Measurements from ENCODE around the gene LAMC1.

LAMC1 gene

GRCh38 chr1:183044893-183045649 is 21.9 kb downstream of the LAMC1 start (continued):
- TF ChIP-seq, protein P1, sequence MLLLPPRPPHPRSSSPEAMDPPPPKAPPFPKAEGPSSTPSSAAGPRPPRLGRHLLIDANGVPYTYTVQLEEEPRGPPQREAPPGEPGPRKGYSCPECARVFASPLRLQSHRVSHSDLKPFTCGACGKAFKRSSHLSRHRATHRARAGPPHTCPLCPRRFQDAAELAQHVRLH (tag by site-specific recombination; IDR thresholded peaks at IDR 0.05) = peak; percentile 58; the same call in 1 of the 2 replicates
- TF ChIP-seq GLI2 (tag by site-specific recombination; IDR thresholded peaks at IDR 0.05; ENCODE audit: borderline replicate concordance, low read depth) (0 out of 2 replicates have a peak, but pooled peaks have one; percentile 46), HOXA7 (CRISPR knock-in tag; IDR thresholded peaks at IDR 0.05; ENCODE audit: borderline replicate concordance) (no peak), KLF8 (tag by site-specific recombination; IDR thresholded peaks at IDR 0.05) (no peak; the same call in 1 of the 2 replicates), ZNF37A (tag by site-specific recombination; IDR thresholded peaks at IDR 0.05) (peak; percentile 88), ZNF558 (tag by site-specific recombination; IDR thresholded peaks at IDR 0.05) (0 out of 2 replicates have a peak, but pooled peaks have one; percentile 38), ZNF561 (tag by site-specific recombination; IDR thresholded peaks at IDR 0.05; ENCODE audit: borderline replicate concordance) (peak; percentile 53; the same call in 1 of the 2 replicates)
- TF ChIP-seq, protein P2, sequence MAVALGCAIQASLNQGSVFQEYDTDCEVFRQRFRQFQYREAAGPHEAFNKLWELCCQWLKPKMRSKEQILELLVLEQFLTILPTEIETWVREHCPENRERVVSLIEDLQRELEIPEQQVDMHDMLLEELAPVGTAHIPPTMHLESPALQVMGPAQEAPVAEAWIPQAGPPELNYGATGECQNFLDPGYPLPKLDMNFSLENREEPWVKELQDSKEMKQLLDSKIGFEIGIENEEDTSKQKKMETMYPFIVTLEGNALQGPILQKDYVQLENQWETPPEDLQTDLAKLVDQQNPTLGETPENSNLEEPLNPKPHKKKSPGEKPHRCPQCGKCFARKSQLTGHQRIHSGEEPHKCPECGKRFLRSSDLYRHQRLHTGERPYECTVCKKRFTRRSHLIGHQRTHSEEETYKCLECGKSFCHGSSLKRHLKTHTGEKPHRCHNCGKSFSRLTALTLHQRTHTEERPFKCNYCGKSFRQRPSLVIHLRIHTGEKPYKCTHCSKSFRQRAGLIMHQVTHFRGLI (tag by site-specific recombination; IDR thresholded peaks at IDR 0.05) = no peak
- TF ChIP-seq, protein P3, sequence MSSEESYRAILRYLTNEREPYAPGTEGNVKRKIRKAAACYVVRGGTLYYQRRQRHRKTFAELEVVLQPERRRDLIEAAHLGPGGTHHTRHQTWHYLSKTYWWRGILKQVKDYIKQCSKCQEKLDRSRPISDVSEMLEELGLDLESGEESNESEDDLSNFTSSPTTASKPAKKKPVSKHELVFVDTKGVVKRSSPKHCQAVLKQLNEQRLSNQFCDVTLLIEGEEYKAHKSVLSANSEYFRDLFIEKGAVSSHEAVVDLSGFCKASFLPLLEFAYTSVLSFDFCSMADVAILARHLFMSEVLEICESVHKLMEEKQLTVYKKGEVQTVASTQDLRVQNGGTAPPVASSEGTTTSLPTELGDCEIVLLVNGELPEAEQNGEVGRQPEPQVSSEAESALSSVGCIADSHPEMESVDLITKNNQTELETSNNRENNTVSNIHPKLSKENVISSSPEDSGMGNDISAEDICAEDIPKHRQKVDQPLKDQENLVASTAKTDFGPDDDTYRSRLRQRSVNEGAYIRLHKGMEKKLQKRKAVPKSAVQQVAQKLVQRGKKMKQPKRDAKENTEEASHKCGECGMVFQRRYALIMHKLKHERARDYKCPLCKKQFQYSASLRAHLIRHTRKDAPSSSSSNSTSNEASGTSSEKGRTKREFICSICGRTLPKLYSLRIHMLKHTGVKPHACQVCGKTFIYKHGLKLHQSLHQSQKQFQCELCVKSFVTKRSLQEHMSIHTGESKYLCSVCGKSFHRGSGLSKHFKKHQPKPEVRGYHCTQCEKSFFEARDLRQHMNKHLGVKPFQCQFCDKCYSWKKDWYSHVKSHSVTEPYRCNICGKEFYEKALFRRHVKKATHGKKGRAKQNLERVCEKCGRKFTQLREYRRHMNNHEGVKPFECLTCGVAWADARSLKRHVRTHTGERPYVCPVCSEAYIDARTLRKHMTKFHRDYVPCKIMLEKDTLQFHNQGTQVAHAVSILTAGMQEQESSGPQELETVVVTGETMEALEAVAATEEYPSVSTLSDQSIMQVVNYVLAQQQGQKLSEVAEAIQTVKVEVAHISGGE (tag by site-specific recombination; conservative IDR thresholded peaks at IDR 0.05; ENCODE audit: low read depth) = no peak

DNA sequence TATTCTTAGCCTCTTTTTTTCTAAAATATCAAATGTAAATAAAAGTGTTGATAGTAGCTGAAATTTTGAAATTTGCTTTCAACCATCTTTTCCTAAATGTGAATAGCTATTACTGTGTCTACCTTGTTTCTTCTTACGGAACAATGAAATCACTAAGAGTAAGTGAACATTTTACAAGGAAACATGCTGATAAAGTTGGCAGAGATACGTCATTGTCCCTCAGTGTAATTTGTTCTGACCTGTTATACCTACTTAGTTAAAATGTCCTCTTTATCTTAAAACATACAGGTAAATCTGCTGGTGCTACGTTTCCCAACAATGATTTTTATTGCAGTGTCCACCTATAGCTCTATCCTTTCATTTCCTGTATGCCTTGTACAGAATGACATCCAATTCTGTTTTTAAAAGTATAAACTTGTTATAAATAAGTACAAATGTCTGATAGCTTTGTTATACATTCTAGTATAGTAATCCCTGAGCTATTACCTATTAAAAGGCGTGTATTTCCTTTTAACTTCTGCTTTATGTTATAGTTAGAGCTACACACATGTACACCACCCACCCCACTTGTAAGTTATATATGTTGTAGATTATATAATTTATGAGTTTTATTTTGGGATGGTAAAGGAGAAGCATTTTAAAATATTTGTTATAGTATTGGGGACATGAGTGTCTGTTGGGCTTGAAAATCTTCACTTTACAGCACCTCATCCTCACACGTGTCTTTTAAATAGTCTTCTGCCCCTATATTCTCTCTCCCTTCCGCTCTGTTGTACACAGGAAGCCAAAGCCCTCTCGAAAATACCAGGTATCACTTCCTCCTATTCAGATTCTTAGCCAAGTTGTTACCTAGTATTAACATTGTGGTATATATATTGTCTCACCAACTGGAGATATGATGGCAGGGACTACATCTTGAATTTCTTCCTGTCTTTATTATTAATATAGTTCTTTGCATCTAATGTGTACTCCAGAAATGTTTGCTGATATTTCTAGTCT is 25.2 kb downstream of the LAMC1 start:
- Histone ChIP-seq H3K9me3 (ENCODE audit: control insufficient read depth, insufficient read depth, low read depth, low read length) (no peaks in the 10 kb centered on the region), H3K27ac (ENCODE audit: extremely low read depth, low read depth, low read length) (no peak overlapping the region), H3K36me3 (ENCODE audit: control insufficient read depth in 2 of 2, insufficient read depth in 1 of 2, low read length in 2 of 2) (no peaks in the 10 kb centered on the region), H3K4me1 (ENCODE audit: control insufficient read depth, insufficient read depth, low read length) (peaks cover 35% of the 10 kb centered on the region), H3K4me3 (ENCODE audit: low read depth, low read length) (no peak overlapping the region)
- POLR2A ChIA-PET = no interaction called here
- CTCF ChIA-PET = interaction anchor here (0.9 to 1.0 kb wide), 2 partner anchors 8 to 187 kb away, joined by 3 read pairs; no protein-coding TSS in a partner anchor
- TF ChIP-seq ZNF16 (tag by site-specific recombination; IDR thresholded peaks at IDR 0.05; ENCODE audit: low read depth) (no peak), TCF7L2 (IDR thresholded peaks at IDR 0.05; ENCODE audit: borderline replicate concordance, low read depth, low read length) (no peak), HOXD13 (CRISPR knock-in tag; IDR thresholded peaks at IDR 0.05; ENCODE audit: borderline replicate concordance) (no peak), ZNF791 (tag by site-specific recombination; IDR thresholded peaks at IDR 0.05) (no peak), ZNF830 (tag by site-specific recombination; IDR thresholded peaks at IDR 0.05; ENCODE audit: low read depth) (no peak), ZNF366 (tag by site-specific recombination; conservative IDR thresholded peaks at IDR 0.05) (0 out of 2 replicates have a peak, but pooled peaks have one; percentile 8), ZEB2 (tag by site-specific recombination; IDR thresholded peaks at IDR 0.05) (peak; percentile 31; the same call in 1 of the 2 replicates), ZNF629 (tag by site-specific recombination; IDR thresholded peaks at IDR 0.05) (peak; percentile 76)
- TF ChIP-seq, protein P4, sequence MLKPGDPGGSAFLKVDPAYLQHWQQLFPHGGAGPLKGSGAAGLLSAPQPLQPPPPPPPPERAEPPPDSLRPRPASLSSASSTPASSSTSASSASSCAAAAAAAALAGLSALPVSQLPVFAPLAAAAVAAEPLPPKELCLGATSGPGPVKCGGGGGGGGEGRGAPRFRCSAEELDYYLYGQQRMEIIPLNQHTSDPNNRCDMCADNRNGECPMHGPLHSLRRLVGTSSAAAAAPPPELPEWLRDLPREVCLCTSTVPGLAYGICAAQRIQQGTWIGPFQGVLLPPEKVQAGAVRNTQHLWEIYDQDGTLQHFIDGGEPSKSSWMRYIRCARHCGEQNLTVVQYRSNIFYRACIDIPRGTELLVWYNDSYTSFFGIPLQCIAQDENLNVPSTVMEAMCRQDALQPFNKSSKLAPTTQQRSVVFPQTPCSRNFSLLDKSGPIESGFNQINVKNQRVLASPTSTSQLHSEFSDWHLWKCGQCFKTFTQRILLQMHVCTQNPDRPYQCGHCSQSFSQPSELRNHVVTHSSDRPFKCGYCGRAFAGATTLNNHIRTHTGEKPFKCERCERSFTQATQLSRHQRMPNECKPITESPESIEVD (tag by site-specific recombination; IDR thresholded peaks at IDR 0.05) = peak; percentile 57
- TF ChIP-seq, protein P3 (tag by site-specific recombination; conservative IDR thresholded peaks at IDR 0.05; ENCODE audit: low read depth) = no peak
- TF ChIP-seq, protein P5, sequence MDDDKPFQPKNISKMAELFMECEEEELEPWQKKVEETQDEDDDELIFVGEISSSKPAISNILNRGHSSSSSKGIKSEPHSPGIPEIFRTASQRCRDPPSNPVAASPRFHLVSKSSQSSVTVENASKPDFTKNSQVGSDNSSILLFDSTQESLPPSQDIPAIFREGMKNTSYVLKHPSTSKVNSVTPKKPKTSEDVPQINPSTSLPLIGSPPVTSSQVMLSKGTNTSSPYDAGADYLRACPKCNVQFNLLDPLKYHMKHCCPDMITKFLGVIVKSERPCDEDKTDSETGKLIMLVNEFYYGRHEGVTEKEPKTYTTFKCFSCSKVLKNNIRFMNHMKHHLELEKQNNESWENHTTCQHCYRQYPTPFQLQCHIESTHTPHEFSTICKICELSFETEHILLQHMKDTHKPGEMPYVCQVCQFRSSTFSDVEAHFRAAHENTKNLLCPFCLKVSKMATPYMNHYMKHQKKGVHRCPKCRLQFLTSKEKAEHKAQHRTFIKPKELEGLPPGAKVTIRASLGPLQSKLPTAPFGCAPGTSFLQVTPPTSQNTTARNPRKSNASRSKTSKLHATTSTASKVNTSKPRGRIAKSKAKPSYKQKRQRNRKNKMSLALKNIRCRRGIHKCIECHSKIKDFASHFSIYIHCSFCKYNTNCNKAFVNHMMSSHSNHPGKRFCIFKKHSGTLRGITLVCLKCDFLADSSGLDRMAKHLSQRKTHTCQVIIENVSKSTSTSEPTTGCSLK (tag by site-specific recombination; IDR thresholded peaks at IDR 0.05) = no peak

All from HEK293 (cell line).